ENCODE results near the gene RC3H2. TPM values are rescaled to one million over a fixed set of nuclear protein-coding genes. Genes with fewer than 3 reads are reported as not detected.

RC3H2 gene
- total and polyA plus RNA-seq, 2 donors (not counting 3 experiments of a cell fraction or from before 2014, with no cell fraction given): 25.3 to 63.0 TPM

DNA sequence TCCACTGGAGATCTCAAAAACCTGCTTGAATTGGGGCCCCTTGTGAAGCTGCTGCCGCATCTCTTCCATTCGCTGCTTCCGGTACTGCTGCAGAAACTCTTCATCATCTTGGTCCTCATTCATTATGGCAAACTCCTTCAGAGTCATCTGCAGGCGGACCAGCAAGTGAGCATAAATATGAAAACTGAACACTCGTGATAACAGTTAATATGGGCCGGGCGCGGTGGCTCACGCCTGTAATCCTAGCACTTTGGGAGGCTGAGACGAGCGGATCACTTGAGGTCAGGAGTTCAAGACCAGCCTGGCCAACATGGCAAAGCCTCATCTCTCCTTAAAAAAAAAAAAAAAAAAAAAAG, 84.7 kb downstream of the RC3H2 start:
- H3K9me3 ChIP-seq (replicated peaks; ENCODE audit: control insufficient read depth, insufficient read depth, low read length): no peaks in the 10 kb centered on the region
- H3K27me3 ChIP-seq (ENCODE audit: control insufficient read depth in 2 of 2, insufficient read depth in 2 of 2, low read length in 2 of 2): no peaks in the 10 kb centered on the region
- H3K9ac ChIP-seq (replicated peaks; ENCODE audit: extremely low read depth, insufficient read depth, low read length): peak overlapping the region; percentile 71
- H4K20me1 ChIP-seq (replicated peaks; ENCODE audit: control insufficient read depth, extremely low read depth, insufficient read depth, low read length): no peaks in the 10 kb centered on the region
- intact Hi-C loops (cut with micrococcal nuclease) (loop anchor here (1.0 to 10.0 kb wide), 3 partner anchors 8 to 1536 kb away; partner anchors contain the start of gene PDCL), dilution Hi-C loops (cut with MboI; ENCODE audit: extremely low pct_ligation_motif_present, low sequenced_read_pairs) (no loop called here)
- no peaks in the 10 kb centered on the region for H3K9me1 ChIP-seq (replicated peaks; ENCODE audit: control insufficient read depth, extremely low read depth, insufficient read depth, low read length)
- FAIRE-seq (no peak), DNase-seq (ENCODE audit: low read depth, low spot score) (no peak)
- TF ChIP-seq CTCF (IDR thresholded peaks at IDR 0.05; ENCODE audit: extremely low read depth in 1 of 2, insufficient read depth in 1 of 2, low read depth in 1 of 2, low read length in 2 of 2) (no peak), JUN (IDR thresholded peaks at IDR 0.05; ENCODE audit: borderline replicate concordance, insufficient read depth, insufficient read length, low read depth) (no peak), MYC (IDR thresholded peaks at IDR 0.05; ENCODE audit: low read depth, low read length) (no peak), GATA2 (IDR thresholded peaks at IDR 0.05; ENCODE audit: insufficient read depth, insufficient read length, low read depth, low read length) (no peak), POLR2A (IDR thresholded peaks at IDR 0.05; ENCODE audit: low read depth, low read length) (no peak), FOS (IDR thresholded peaks at IDR 0.05; ENCODE audit: borderline replicate concordance, insufficient read depth, low read length) (no peak), MAX (IDR thresholded peaks at IDR 0.05; ENCODE audit: insufficient read depth, insufficient read length) (no peak), POLR2AphosphoS5 (IDR thresholded peaks at IDR 0.05; ENCODE audit: insufficient read depth, low read depth, low read length) (no peak), EZH2 (IDR thresholded peaks at IDR 0.05; ENCODE audit: borderline replicate concordance, low read depth, low read length, severe bottlenecking) (no peak)
- ChIA-PET CTCF (interaction anchor here (1.1 to 1.8 kb wide), 8 partner anchors 8 to 721 kb away, joined by 3 to 9 read pairs (median 4); partner anchors contain the start of gene PDCL), POLR2A (interaction anchor here (0.5 to 1.6 kb wide), 5 partner anchors 8 to 695 kb away, joined by 3 to 7 read pairs (median 4); partner anchors contain the start of genes PDCL, RABGAP1 and ZBTB26)
- H3K4me3 ChIP-seq (replicated peaks in 1 of 3; ENCODE audit: insufficient read depth in 1 of 3, low read depth in 1 of 3, low read length in 3 of 3): no peak overlapping the region
- peaks cover 4 to 10% of the 10 kb centered on the region in 2 experiments for H3K36me3 ChIP-seq (ENCODE audit: control insufficient read depth in 2 of 2, extremely low read depth in 1 of 2, insufficient read depth in 2 of 2, low read length in 2 of 2)
- peaks cover 67% of the 10 kb centered on the region for H3K4me1 ChIP-seq (ENCODE audit: control insufficient read depth, extremely low read depth, insufficient read depth, low read length)
- peak overlapping the region; percentile 10 for H3K4me2 ChIP-seq (ENCODE audit: insufficient read depth, low read length)
- H3K27ac ChIP-seq (ENCODE audit: insufficient read depth, low read depth, low read length): peak overlapping the region; percentile 97
- H2AFZ ChIP-seq (ENCODE audit: low read depth, low read length): no peak overlapping the region
- BruUV-seq (replicated peaks): TSS peak; percentile 18
- peaks cover 11% of the 10 kb centered on the region for H3K79me2 ChIP-seq (ENCODE audit: control insufficient read depth, insufficient read depth, low read length)

Data from endothelial cell of umbilical vein (primary cell).